Prostate gland (tissue), 2 donors: Measurements from ENCODE around the gene POLD1. TPM values are rescaled to one million over a fixed set of nuclear protein-coding genes. Genes with fewer than 3 reads are reported as not detected.

Source experiments
- DNase-seq: peaks from one replicate; pipeline ENCODE4 v3.0.0-alpha.2; 2019; ENCODE audit warnings: low spot score
- H3K27ac ChIP-seq, 2 donors: fragments of 200-600 bp; sonication (generic); 2 replicates each; pipeline ENCODE4 v1.5.1; 2017 to 2019
- H3K27me3 ChIP-seq: fragments of 200-600 bp; sonication (generic); replicated peaks from 2 replicates; pipeline ENCODE4 v1.5.1; 2019; ENCODE audit not compliant: insufficient read depth
- H3K36me3 ChIP-seq, 2 donors: fragments of 200-600 bp; sonication (generic); 1 replicate in 1 of 2; 2 replicates in 1 of 2; pipeline versions ENCODE4 v1.5.1 to v1.8.1; 2017 to 2019
- H3K4me1 ChIP-seq: fragments of 200-600 bp; sonication (generic); replicated peaks from 2 replicates; pipeline ENCODE4 v1.5.1; 2019
- H3K4me3 ChIP-seq, 2 donors: fragments of 200-600 bp; sonication (generic); 2 replicates each; pipeline ENCODE4 v1.5.1; 2017 to 2019
- H3K9me3 ChIP-seq: fragments of 200-600 bp; sonication (generic); 2 replicates; pipeline ENCODE4 v1.5.1; 2017
- CTCF ChIP-seq, 4 experiments: fragments of 200-600 bp in 2 of 4; fragments of 450-650 bp in 2 of 4; sonication (generic) in 2 of 4; IDR thresholded peaks; 1 replicate in 3 of 4; 2 replicates in 1 of 4; pipeline ENCODE4 v1.5.1; 2016 to 2019; ENCODE audit warnings: antibody characterized with exemption in 4 of 4, mild to moderate bottlenecking in 2 of 4, moderate library complexity in 2 of 4
- POLR2A ChIP-seq: fragments of 450-650 bp; IDR thresholded peaks from one replicate; pipeline ENCODE4 v1.6.1; 2016; ENCODE audit warnings: antibody characterized with exemption, mild to moderate bottlenecking
- POLR2AphosphoS5 ChIP-seq: sonication (generic); formaldehyde crosslinking; IDR thresholded peaks from one replicate; pipeline ENCODE4 v1.6.1; 2017; ENCODE audit warnings: antibody characterized with exemption
- WGBS: methylation state at CpG from one replicate; pipeline ENCODE4 v1.1.5; 2018; 5-methylcytosine and 5-hydroxymethylcytosine counted together
- intact Hi-C: fragments of 100-400 bp; cut with DNase I; formaldehyde crosslinking; loops from one replicate; pipeline ENCODE4 v1.14.2; 2022
- total RNA-seq, 2 donors: library from RNA; depleted of rRNA; stranded (reverse); fragments of >200 nt; gene quantifications; one replicate each; pipeline ENCODE4 v1.1.0, GENCODE V29; 2016

Gene POLD1
- total RNA-seq, 2 donors from 2014 or later: 15.6 to 35.7 TPM

DNA sequence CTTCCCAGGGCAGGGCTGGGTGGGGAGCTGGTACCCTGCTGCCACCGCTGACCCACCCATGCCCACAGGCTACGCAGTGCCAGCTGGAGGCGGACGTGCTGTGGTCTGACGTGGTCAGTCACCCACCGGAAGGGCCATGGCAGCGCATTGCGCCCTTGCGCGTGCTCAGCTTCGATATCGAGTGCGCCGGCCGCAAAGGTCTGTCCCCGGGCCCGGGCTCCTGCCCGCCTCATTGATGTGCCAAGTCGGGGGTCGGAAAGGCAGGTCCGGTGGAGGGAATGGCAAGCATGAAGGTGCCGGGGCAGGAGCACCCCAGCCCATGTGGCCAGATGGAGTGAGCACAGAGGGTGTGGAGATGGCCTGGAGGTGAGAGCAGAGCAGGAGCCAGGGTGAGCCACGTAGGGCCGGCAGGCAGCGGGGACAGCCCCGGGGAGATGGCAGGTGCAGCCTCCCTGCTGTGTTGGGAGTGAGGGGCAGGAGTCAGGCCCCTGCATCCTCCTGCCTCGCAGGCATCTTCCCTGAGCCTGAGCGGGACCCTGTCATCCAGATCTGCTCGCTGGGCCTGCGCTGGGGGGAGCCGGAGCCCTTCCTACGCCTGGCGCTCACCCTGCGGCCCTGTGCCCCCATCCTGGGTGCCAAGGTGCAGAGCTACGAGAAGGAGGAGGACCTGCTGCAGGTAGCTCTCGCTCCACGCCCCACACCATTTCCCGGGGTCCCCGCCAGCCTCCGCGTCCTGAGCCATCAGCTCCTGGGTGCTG is 18.6 kb downstream of the POLD1 start:
- H3K9me3 ChIP-seq: no peaks in the 10 kb centered on the region
- no peak overlapping the region for H3K4me3 ChIP-seq
- TF ChIP-seq POLR2AphosphoS5 (no peak), CTCF (IDR thresholded peaks at IDR 0.05) (no peak), POLR2A (no peak)
- H3K4me1 ChIP-seq: no peaks in the 10 kb centered on the region
- intact Hi-C loops: no loop called here
- DNase-seq: no peak
- H3K27me3 ChIP-seq: no peaks in the 10 kb centered on the region
- H3K36me3 ChIP-seq: no peaks in the 10 kb centered on the region
- WGBS: 96% methylated on average over 41 of the region's 41 CpGs
- no peak overlapping the region for H3K27ac ChIP-seq

DNA sequence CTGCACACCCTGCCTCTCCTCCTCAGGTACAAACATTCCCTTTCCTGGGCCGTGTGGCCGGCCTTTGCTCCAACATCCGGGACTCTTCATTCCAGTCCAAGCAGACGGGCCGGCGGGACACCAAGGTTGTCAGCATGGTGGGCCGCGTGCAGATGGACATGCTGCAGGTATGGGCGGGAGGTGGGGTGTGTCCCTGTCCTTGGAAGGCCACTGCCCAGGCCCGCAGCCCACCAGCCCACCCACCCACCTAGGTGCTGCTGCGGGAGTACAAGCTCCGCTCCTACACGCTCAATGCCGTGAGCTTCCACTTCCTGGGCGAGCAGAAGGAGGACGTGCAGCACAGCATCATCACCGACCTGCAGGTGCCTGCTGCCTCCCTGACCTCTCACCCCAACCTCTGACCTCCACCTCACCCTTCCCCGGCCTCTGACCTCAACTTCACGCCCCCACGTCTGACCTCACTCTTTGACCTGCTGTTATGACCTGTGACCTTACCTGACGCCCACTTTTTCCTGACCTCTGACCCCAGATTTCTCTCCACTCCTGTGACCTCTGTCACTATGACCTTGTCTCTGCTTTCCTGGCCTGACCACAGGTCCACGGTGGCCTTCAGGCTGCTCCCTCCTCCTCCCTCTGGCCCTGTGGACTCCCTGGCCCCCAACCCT is 22.1 kb downstream of the POLD1 start:
- 88% methylated on average over 18 of the region's 22 CpGs for WGBS
- H3K36me3 ChIP-seq: no peaks in the 10 kb centered on the region
- DNase-seq: no peak

DNA sequence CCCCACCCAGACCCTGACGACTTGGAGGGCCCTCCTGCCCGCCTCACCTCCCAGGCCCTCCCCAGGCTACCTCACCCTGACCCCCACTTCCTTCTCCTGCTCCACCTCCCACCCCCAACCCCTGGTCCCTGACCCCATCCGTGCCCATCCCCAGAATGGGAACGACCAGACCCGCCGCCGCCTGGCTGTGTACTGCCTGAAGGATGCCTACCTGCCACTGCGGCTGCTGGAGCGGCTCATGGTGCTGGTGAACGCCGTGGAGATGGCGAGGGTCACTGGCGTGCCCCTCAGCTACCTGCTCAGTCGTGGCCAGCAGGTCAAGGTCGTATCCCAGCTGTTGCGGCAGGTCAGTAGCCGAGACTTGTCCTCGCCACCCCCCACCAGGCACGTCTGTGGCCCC is 22.7 kb downstream of the POLD1 start:
- DNase-seq: no peak
- 95% methylated on average over 19 of the region's 19 CpGs for WGBS
- no peaks in the 10 kb centered on the region for H3K27me3 ChIP-seq
- intact Hi-C loops: no loop called here
- no peak overlapping the region for H3K27ac ChIP-seq
- no peak for TF ChIP-seq POLR2AphosphoS5
- TF ChIP-seq POLR2A: no peak
- TF ChIP-seq CTCF (IDR thresholded peaks at IDR 0.05): no peak
- no peaks in the 10 kb centered on the region for H3K36me3 ChIP-seq
- H3K4me3 ChIP-seq: no peak overlapping the region
- H3K4me1 ChIP-seq: no peaks in the 10 kb centered on the region
- H3K9me3 ChIP-seq: no peaks in the 10 kb centered on the region

More for the DNA sequence above, 22.1 kb downstream of the POLD1 start:
- Histone ChIP-seq H3K9me3 (no peaks in the 10 kb centered on the region), H3K4me1 (no peaks in the 10 kb centered on the region), H3K27ac (no peak overlapping the region), H3K27me3 (no peaks in the 10 kb centered on the region), H3K4me3 (no peak overlapping the region)
- intact Hi-C loops: no loop called here
- TF ChIP-seq CTCF (IDR thresholded peaks at IDR 0.05): no peak
- TF ChIP-seq POLR2A: no peak
- no peak for TF ChIP-seq POLR2AphosphoS5

GRCh38 chr19:50409347-50409746 is 25.2 kb downstream of the POLD1 start:
- H3K4me3 ChIP-seq: no peak overlapping the region
- no peaks in the 10 kb centered on the region for H3K27me3 ChIP-seq
- DNase-seq: no peak
- no peaks in the 10 kb centered on the region for H3K9me3 ChIP-seq
- no peaks in the 10 kb centered on the region for H3K36me3 ChIP-seq
- no peak overlapping the region for H3K27ac ChIP-seq
- WGBS: 94% methylated on average over 17 of the region's 17 CpGs
- TF ChIP-seq POLR2AphosphoS5 (no peak), CTCF (IDR thresholded peaks at IDR 0.05) (no peak), POLR2A (no peak)
- intact Hi-C loops: no loop called here
- H3K4me1 ChIP-seq: no peaks in the 10 kb centered on the region

DNA sequence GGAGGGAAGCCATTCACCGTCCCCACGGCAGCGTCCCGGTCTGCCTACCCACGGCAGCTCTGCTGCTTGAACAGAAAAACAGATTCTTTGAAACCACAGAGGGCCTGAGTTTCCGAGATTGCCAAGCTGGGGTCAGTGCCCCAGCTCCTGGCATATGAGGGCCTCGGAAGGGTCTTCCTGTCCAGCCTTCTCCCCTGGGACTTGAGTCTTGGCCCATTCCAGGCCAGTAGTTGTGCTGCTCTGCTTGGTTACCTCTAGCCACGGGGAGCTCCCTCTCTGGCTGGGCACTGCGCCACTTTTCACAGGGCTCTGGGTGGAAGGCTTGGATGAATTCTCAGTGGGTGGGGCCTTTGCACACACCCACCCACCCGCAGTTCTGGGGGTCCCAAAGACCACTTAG is 26.0 kb downstream of the POLD1 start:
- intact Hi-C loops: no loop called here
- 91% methylated on average over 10 of the region's 10 CpGs for WGBS
- H3K9me3 ChIP-seq: no peaks in the 10 kb centered on the region
- H3K27ac ChIP-seq: no peak overlapping the region
- TF ChIP-seq CTCF (IDR thresholded peaks at IDR 0.05) (no peak), POLR2AphosphoS5 (no peak), POLR2A (no peak)
- no peak overlapping the region for H3K4me3 ChIP-seq
- DNase-seq: no peak
- H3K4me1 ChIP-seq: no peaks in the 10 kb centered on the region
- no peaks in the 10 kb centered on the region for H3K36me3 ChIP-seq
- H3K27me3 ChIP-seq: no peaks in the 10 kb centered on the region
